Measurements from ENCODE around the gene KLK4.
A peak's percentile ranks its signal among the peaks of the same experiment; 100 is the strongest.

Gene KLK4
- total RNA-seq, result 0 reads per million in 4 donors

GRCh38 chr19:50911206-50912101 is at the start of gene KLK4:
Gene KLK4, minus strand, starts transcription at chr19:50911395. Its CDS starts 657 bp downstream, at chr19:50910738.
- no peak for DNase-seq

GRCh38 chr19:50959731-50960500 is 48.7 kb upstream of the KLK4 start:
- DNase-seq, result no peak

GRCh38 chr19:50957587-50957986 is 46.4 kb upstream of the KLK4 start:
- no peak for DNase-seq

GRCh38 chr19:50952910-50953309 is 41.7 kb upstream of the KLK4 start, which contains the start of gene KLK5:
Gene KLK5, minus strand, starts transcription at chr19:50953038. Its CDS starts 381 bp downstream, at chr19:50952657.
- DNase-seq, result no peak

GRCh38 chr19:50949861-50950260 is 38.7 kb upstream of the KLK4 start:
- DNase-seq, result no peak

GRCh38 chr19:50947123-50947522 is 35.9 kb upstream of the KLK4 start:
- DNase-seq, result no peak

- DNase-seq, result no peak
Observed at GRCh38 chr19:50944795-50945194, 33.6 kb upstream of the KLK4 start.

- DNase-seq, result no peak
Observed at GRCh38 chr19:50943074-50943828, 32.1 kb upstream of the KLK4 start.

GRCh38 chr19:50939596-50939995 is 28.4 kb upstream of the KLK4 start:
- no peak for DNase-seq

GRCh38 chr19:50933640-50934039 is 22.4 kb upstream of the KLK4 start:
- DNase-seq, result no peak

- no peak for DNase-seq
Observed at GRCh38 chr19:50932690-50933083, 21.5 kb upstream of the KLK4 start.

GRCh38 chr19:50932018-50932689 is 21.0 kb upstream of the KLK4 start:
- DNase-seq, result no peak

GRCh38 chr19:50931023-50931422 is 19.8 kb upstream of the KLK4 start:
- DNase-seq, result no peak

- no peak for DNase-seq
Observed at GRCh38 chr19:50928831-50929230, 17.6 kb upstream of the KLK4 start.

GRCh38 chr19:50926144-50926543 is 14.9 kb upstream of the KLK4 start:
- no peak for DNase-seq

GRCh38 chr19:50925734-50926133 is 14.5 kb upstream of the KLK4 start:
- DNase-seq, result no peak

GRCh38 chr19:50924586-50924985 is 13.4 kb upstream of the KLK4 start:
- DNase-seq, result no peak

GRCh38 chr19:50922317-50922853 is 11.2 kb upstream of the KLK4 start:
- DNase-seq, result peak; percentile 31 to 78 (median 57)

- DNase-seq, result no peak
Observed at GRCh38 chr19:50921426-50922316, 10.5 kb upstream of the KLK4 start.

GRCh38 chr19:50916069-50916468 is 4.9 kb upstream of the KLK4 start:
- no peak for DNase-seq
